Neural progenitor cell (in vitro differentiated cells): Measurements from ENCODE around the gene ZFTA. TPM values are rescaled to one million over a fixed set of nuclear protein-coding genes. Genes with fewer than 3 reads are reported as not detected.

Experiments used
- DNase-seq: peaks from one replicate; pipeline ENCODE4 v3.0.0-alpha.2; 2016; ENCODE audit warnings: low spot score
- H2AFZ ChIP-seq: fragments of 200-600 bp; sonication (generic); replicated peaks from 2 replicates; pipeline ENCODE4 v1.6.1; 2016; ENCODE audit warnings: antibody characterized with exemption
- H3F3A ChIP-seq: fragments of 200-600 bp; sonication (generic); 2 replicates; pipeline ENCODE4 v1.6.1; 2016; ENCODE audit warnings: antibody characterized with exemption, low read depth
- H3K27ac ChIP-seq: fragments of 200-600 bp; sonication (generic); 2 replicates; pipeline ENCODE4 v1.5.1; 2016; ENCODE audit warnings: mild to moderate bottlenecking
- H3K27me3 ChIP-seq: fragments of 200-600 bp; sonication (generic); 2 replicates; pipeline ENCODE4 v1.6.1; 2016; ENCODE audit warnings: mild to moderate bottlenecking, moderate library complexity
- H3K36me3 ChIP-seq: fragments of 200-600 bp; sonication (generic); 2 replicates; pipeline ENCODE4 v1.5.1; 2016
- H3K4me1 ChIP-seq: fragments of 200-600 bp; sonication (generic); 2 replicates; pipeline ENCODE4 v1.6.1; 2016; ENCODE audit warnings: mixed run types
- H3K4me2 ChIP-seq: fragments of 200-600 bp; sonication (generic); 2 replicates; pipeline ENCODE4 v1.6.1; 2016
- H3K4me3 ChIP-seq: fragments of 200-600 bp; sonication (generic); 2 replicates; pipeline ENCODE4 v1.5.1; 2016
- H3K79me2 ChIP-seq: fragments of 200-600 bp; sonication (generic); 2 replicates; pipeline ENCODE4 v1.6.1; 2016; ENCODE audit warnings: low read depth
- H3K9ac ChIP-seq: fragments of 200-600 bp; sonication (generic); 2 replicates; pipeline ENCODE4 v1.6.1; 2016
- H3K9me3 ChIP-seq: fragments of 200-600 bp; sonication (generic); 2 replicates; pipeline ENCODE4 v1.5.1; 2016; ENCODE audit warnings: low read depth
- H4K20me1 ChIP-seq: fragments of 200-600 bp; sonication (generic); 2 replicates; pipeline ENCODE4 v1.6.1; 2016; ENCODE audit warnings: low read depth
- H3K27ac Mint-ChIP-seq: 3 replicates; pipeline ENCODE4 v1.8.0; 2021; ENCODE audit warnings: mixed read lengths
- H3K27me3 Mint-ChIP-seq: 2 replicates; pipeline ENCODE4 v1.8.0; 2022; ENCODE audit warnings: low read depth, mild to moderate bottlenecking, inconsistent platforms, moderate library complexity, mixed read lengths; ENCODE audit not compliant: insufficient read depth
- H3K36me3 Mint-ChIP-seq: 3 replicates; pipeline ENCODE4 v1.8.0; 2021; ENCODE audit warnings: mixed read lengths
- H3K4me1 Mint-ChIP-seq: 3 replicates; pipeline ENCODE4 v1.8.0; 2021; ENCODE audit warnings: mixed read lengths
- H3K4me3 Mint-ChIP-seq: 3 replicates; pipeline ENCODE4 v1.8.0; 2021; ENCODE audit warnings: mild to moderate bottlenecking, moderate library complexity, mixed read lengths
- H3K9me3 Mint-ChIP-seq: 3 replicates; pipeline ENCODE4 v1.8.0; 2020; ENCODE audit warnings: mixed read lengths
- CTCF ChIP-seq: fragments of 200-600 bp; sonication (generic); IDR thresholded peaks from 2 replicates; pipeline ENCODE4 v1.5.1; 2017; ENCODE audit warnings: antibody characterized with exemption, mild to moderate bottlenecking
- EZH2 ChIP-seq: fragments of 200-600 bp; sonication (generic); IDR thresholded peaks from 2 replicates; pipeline ENCODE4 v1.6.1; 2017; ENCODE audit warnings: antibody characterized with exemption, mild to moderate bottlenecking, moderate library complexity
- EZH2phosphoT487 ChIP-seq: fragments of 200-600 bp; sonication (generic); IDR thresholded peaks from 2 replicates; pipeline ENCODE4 v1.6.1; 2017; ENCODE audit warnings: antibody characterized with exemption
- total RNA-seq: library from RNA; depleted of rRNA; stranded (reverse); fragments of >200 nt; gene quantifications from 2 replicates; pipeline ENCODE4 v1.2.3, GENCODE V29; 2015; ENCODE audit warnings: low replicate concordance

ZFTA gene
- total RNA-seq, 1 donor from 2014 or later, result 22.5 TPM

- Histone ChIP-seq H3K9ac (no peak overlapping the region), H3K27me3 (no peaks in the 10 kb centered on the region), H3K4me3 (peak overlapping the region; percentile 62), H3K36me3 (peaks cover 7% of the 10 kb centered on the region), H3F3A (peaks cover 84% of the 10 kb centered on the region), H3K27ac (no peak overlapping the region), H2AFZ (no peak overlapping the region), H3K9me3 (no peaks in the 10 kb centered on the region), H3K79me2 (peaks cover 95% of the 10 kb centered on the region), H4K20me1 (peaks cover 84% of the 10 kb centered on the region), H3K4me2 (peak overlapping the region; percentile 92), H3K4me1 (peaks cover 42% of the 10 kb centered on the region)
- TF ChIP-seq EZH2phosphoT487, result no peak
- TF ChIP-seq CTCF, result no peak
- Mint-ChIP-seq H3K4me1 (peaks cover 49% of the 10 kb centered on the region), H3K4me3 (peak overlapping the region; percentile 74), H3K36me3 (peaks cover 9% of the 10 kb centered on the region), H3K27me3 (peaks cover 23% of the 10 kb centered on the region), H3K9me3 (no peaks in the 10 kb centered on the region), H3K27ac (no peak overlapping the region)
- no peak for DNase-seq
Measured at GRCh38 chr11:63764340-63764678, 4.3 kb downstream of the ZFTA start.

DNA sequence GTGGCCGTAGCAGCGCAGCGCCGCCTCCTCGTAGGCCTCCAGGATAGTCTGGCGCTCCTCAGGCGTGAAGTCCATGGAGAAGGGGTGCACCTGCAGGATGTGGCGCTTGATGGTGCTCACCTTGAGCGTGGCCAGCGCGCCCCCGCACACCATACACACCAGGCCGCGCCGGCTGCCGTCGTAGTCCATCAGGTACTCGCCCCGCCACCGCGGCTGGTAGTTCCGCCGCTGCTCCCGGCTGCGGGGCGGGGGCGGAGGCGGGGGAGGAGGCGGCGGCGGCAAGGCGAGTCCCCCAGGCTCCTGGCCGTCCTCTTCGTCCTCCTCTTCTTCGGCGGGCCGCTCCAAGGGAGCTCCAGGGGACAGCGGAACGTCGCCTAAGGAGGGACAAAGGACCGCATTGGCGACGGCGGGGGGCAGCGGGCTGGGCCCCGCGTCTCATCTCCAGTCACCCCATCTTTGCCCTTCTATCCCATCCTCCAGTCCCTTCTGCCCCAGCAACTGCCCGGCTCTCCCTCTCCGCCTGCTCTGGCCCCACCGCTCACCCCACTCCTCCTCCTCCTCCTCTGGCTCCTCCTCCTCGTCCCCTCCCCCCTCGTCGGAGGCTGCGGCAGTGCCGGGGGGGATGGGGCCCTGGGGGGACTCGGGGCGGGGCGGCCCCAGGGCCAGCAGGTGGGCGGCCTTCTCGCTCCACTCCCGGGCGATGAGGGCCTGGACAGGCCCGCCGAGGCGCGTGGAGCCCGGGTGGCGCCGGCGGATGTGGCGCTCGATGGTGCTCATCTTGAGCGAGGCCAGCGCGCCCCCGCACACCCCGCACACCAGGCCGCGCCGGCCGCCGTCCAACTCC, 4.9 kb downstream of the ZFTA start:
- Histone ChIP-seq H3K27ac (peak overlapping the region; percentile 85), H3K4me1 (peaks cover 42% of the 10 kb centered on the region), H3F3A (peaks cover 89% of the 10 kb centered on the region), H3K79me2 (peaks cover 91% of the 10 kb centered on the region), H3K27me3 (no peaks in the 10 kb centered on the region), H3K4me3 (peak overlapping the region; percentile 62), H3K9ac (no peak overlapping the region), H3K36me3 (peaks cover 7% of the 10 kb centered on the region), H3K4me2 (peak overlapping the region; percentile 92), H2AFZ (no peak overlapping the region), H3K9me3 (no peaks in the 10 kb centered on the region), H4K20me1 (peaks cover 90% of the 10 kb centered on the region)
- Mint-ChIP-seq H3K27me3 (peaks cover 23% of the 10 kb centered on the region), H3K4me1 (peaks cover 49% of the 10 kb centered on the region), H3K36me3 (peaks cover 12% of the 10 kb centered on the region), H3K27ac (no peak overlapping the region), H3K9me3 (no peaks in the 10 kb centered on the region), H3K4me3 (peak overlapping the region; percentile 70)
- no peak for TF ChIP-seq EZH2phosphoT487
- TF ChIP-seq CTCF, result no peak
- TF ChIP-seq EZH2, result no peak
- peak; percentile 83 for DNase-seq

GRCh38 chr11:63762654-63763495, 5.7 kb downstream of the ZFTA start:
- Mint-ChIP-seq H3K4me1 (peaks cover 49% of the 10 kb centered on the region), H3K4me3 (peak overlapping the region; percentile 82), H3K27ac (no peak overlapping the region), H3K27me3 (peaks cover 22% of the 10 kb centered on the region), H3K9me3 (no peaks in the 10 kb centered on the region), H3K36me3 (peaks cover 19% of the 10 kb centered on the region)
- H3K36me3 ChIP-seq, result peaks cover 7% of the 10 kb centered on the region
- no peak overlapping the region for H2AFZ ChIP-seq
- H3K9me3 ChIP-seq, result no peaks in the 10 kb centered on the region
- H3K27me3 ChIP-seq, result no peaks in the 10 kb centered on the region
- peaks cover 42% of the 10 kb centered on the region for H3K4me1 ChIP-seq
- peak overlapping the region; percentile 85 for H3K27ac ChIP-seq
- peak overlapping the region; percentile 36 for H3K9ac ChIP-seq
- H3K4me3 ChIP-seq, result peak overlapping the region; percentile 62
- TF ChIP-seq EZH2 (no peak), EZH2phosphoT487 (no peak), CTCF (no peak)
- H4K20me1 ChIP-seq, result peaks cover 98% of the 10 kb centered on the region
- peak overlapping the region; percentile 92 for H3K4me2 ChIP-seq
- peaks cover 96% of the 10 kb centered on the region for H3F3A ChIP-seq
- peaks cover 95% of the 10 kb centered on the region for H3K79me2 ChIP-seq
- peak; percentile 90 for DNase-seq
